Prostate gland (tissue), 2 donors: ENCODE measurements around the gene MND1.

Experiments used
- POLR2A ChIP-seq: fragments of 450-650 bp; IDR thresholded peaks from one replicate; pipeline ENCODE4 v1.6.1; 2016; ENCODE audit warnings: antibody characterized with exemption, mild to moderate bottlenecking
- TF ChIP-seq, protein P1 (sequence below), 4 experiments: fragments of 200-600 bp in 2 of 4; fragments of 450-650 bp in 2 of 4; sonication (generic) in 2 of 4; IDR thresholded peaks; 1 replicate in 3 of 4; 2 replicates in 1 of 4; pipeline ENCODE4 v1.5.1; 2016 to 2019; ENCODE audit warnings: antibody characterized with exemption in 4 of 4, mild to moderate bottlenecking in 2 of 4, moderate library complexity in 2 of 4

DNA sequence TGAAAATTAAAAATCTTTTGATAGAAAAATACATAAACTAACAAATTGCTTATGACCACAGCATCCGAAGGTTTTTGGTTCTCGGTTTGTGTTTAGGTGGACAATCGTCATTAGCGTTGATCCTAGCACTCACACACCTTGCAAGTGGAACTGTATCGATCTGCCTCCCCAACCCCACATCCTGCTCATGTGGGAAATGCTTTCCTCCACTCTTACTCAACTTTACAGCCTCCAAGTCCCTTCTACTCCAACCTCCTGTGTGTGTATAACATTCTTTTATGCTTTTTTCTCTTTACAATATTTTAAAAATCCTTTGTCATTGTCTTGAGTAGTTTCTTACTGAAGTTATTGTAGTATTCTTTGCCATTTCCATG, 106.0 kb downstream of the MND1 start:
- TF ChIP-seq, protein P1, sequence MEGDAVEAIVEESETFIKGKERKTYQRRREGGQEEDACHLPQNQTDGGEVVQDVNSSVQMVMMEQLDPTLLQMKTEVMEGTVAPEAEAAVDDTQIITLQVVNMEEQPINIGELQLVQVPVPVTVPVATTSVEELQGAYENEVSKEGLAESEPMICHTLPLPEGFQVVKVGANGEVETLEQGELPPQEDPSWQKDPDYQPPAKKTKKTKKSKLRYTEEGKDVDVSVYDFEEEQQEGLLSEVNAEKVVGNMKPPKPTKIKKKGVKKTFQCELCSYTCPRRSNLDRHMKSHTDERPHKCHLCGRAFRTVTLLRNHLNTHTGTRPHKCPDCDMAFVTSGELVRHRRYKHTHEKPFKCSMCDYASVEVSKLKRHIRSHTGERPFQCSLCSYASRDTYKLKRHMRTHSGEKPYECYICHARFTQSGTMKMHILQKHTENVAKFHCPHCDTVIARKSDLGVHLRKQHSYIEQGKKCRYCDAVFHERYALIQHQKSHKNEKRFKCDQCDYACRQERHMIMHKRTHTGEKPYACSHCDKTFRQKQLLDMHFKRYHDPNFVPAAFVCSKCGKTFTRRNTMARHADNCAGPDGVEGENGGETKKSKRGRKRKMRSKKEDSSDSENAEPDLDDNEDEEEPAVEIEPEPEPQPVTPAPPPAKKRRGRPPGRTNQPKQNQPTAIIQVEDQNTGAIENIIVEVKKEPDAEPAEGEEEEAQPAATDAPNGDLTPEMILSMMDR (IDR thresholded peaks at IDR 0.05), result no peak
- TF ChIP-seq POLR2A, result no peak
